ENCODE results near the gene DLST.

DNA sequence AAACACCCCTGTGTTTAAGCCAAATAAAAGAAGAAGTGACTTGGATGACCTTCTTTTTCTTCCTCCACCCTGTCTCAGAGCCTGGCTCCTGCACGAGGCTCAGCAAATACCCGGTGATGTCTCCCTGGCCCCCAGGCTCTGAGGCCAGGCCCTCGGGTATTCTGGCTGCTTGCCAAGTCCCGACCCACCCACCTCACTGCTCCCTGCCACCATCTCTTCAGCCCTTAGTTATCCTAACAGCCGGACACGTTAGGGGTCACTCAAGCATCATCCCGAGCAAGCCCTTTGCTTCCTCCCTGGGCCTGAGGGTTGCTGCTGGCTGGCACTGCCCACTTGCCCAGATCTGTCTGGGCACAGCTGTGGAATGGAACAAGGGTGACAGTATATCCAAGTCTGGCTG, 34.1 kb downstream of the DLST start:
- TF ChIP-seq POLR2A (IDR thresholded peaks at IDR 0.05) = no peak
- TF ChIP-seq, protein P1, sequence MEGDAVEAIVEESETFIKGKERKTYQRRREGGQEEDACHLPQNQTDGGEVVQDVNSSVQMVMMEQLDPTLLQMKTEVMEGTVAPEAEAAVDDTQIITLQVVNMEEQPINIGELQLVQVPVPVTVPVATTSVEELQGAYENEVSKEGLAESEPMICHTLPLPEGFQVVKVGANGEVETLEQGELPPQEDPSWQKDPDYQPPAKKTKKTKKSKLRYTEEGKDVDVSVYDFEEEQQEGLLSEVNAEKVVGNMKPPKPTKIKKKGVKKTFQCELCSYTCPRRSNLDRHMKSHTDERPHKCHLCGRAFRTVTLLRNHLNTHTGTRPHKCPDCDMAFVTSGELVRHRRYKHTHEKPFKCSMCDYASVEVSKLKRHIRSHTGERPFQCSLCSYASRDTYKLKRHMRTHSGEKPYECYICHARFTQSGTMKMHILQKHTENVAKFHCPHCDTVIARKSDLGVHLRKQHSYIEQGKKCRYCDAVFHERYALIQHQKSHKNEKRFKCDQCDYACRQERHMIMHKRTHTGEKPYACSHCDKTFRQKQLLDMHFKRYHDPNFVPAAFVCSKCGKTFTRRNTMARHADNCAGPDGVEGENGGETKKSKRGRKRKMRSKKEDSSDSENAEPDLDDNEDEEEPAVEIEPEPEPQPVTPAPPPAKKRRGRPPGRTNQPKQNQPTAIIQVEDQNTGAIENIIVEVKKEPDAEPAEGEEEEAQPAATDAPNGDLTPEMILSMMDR (IDR thresholded peaks at IDR 0.05) = no peak
